ENCODE data around the gene LAMTOR5. TPM values are rescaled to one million over a fixed set of nuclear protein-coding genes. Genes with fewer than 3 reads are reported as not detected.

LAMTOR5 gene
- total RNA-seq, 2 experiments from 2014 or later: 105 to 108 TPM

DNA sequence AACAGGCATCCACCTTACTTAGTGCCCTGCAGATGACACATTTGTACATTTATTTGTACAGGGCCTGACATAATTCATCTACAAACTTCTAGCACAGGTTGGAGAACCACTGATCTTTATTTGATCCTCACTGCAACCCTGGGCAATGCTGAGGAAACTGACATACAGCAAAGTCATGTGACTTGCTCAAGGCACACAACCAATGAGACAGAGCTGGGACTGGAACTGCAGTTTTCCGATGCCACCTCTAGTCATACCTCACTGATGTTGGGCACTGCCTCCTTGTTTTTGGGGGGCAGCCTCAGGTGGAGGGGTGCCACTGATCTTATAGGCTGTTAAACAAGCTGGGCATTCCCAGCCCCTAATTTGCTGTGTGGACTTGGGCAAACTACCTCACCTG is 46.8 kb upstream of the LAMTOR5 start:
- DNase-seq: no peak
- Histone ChIP-seq H3K27me3 (ENCODE audit: control insufficient read depth in 1 of 2, insufficient read depth in 2 of 2, low read length in 2 of 2) (no peaks in the 10 kb centered on the region), H3K36me3 (ENCODE audit: insufficient read depth, low read length) (no peaks in the 10 kb centered on the region), H3K27ac (ENCODE audit: low read depth in 1 of 2, low read length in 2 of 2) (no peak overlapping the region), H3K4me3 (ENCODE audit: low read length) (no peak overlapping the region), H3K4me1 (ENCODE audit: insufficient read depth, low read length) (no peaks in the 10 kb centered on the region), H3K9me3 (ENCODE audit: control insufficient read depth in 1 of 2, insufficient read depth in 1 of 2, low read length in 2 of 2) (no peaks in the 10 kb centered on the region)
- no peaks in the 10 kb centered on the region for H3K4me1 Mint-ChIP-seq (ENCODE audit: low read depth)
- no peak overlapping the region for H3K27ac Mint-ChIP-seq
- ChIA-PET POLR2A (no interaction called here), CTCF (no interaction called here)
- no peaks in the 10 kb centered on the region for H3K9me3 Mint-ChIP-seq
- ATAC-seq (ENCODE audit: poor library complexity): no peak
- TF ChIP-seq, protein P1, sequence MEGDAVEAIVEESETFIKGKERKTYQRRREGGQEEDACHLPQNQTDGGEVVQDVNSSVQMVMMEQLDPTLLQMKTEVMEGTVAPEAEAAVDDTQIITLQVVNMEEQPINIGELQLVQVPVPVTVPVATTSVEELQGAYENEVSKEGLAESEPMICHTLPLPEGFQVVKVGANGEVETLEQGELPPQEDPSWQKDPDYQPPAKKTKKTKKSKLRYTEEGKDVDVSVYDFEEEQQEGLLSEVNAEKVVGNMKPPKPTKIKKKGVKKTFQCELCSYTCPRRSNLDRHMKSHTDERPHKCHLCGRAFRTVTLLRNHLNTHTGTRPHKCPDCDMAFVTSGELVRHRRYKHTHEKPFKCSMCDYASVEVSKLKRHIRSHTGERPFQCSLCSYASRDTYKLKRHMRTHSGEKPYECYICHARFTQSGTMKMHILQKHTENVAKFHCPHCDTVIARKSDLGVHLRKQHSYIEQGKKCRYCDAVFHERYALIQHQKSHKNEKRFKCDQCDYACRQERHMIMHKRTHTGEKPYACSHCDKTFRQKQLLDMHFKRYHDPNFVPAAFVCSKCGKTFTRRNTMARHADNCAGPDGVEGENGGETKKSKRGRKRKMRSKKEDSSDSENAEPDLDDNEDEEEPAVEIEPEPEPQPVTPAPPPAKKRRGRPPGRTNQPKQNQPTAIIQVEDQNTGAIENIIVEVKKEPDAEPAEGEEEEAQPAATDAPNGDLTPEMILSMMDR (IDR thresholded peaks at IDR 0.05): no peak
- intact Hi-C loops (cut with DNase I, micrococcal nuclease): no loop called here
- no peak overlapping the region for H3K4me3 Mint-ChIP-seq
- peaks cover 10% of the 10 kb centered on the region for H3K27me3 Mint-ChIP-seq
- H3K36me3 Mint-ChIP-seq (ENCODE audit: low read depth): no peaks in the 10 kb centered on the region

DNA sequence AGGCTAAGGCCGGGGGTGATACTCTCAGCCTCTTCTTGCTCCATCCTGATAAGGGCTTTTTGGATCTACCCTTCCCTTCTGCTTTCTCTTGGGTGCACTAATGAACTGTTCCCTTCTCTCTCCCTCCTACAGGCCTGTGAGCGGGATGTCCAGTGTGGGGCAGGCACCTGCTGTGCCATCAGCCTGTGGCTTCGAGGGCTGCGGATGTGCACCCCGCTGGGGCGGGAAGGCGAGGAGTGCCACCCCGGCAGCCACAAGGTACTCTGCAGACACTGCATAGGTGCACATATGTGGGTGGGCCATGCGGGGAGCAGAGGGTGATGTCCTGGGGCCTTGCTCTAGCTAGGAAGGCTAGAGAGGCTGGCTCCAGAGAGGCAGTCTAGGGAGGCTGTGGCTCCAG is 46.3 kb upstream of the LAMTOR5 start:
- intact Hi-C loops (cut with DNase I, micrococcal nuclease): no loop called here
- Mint-ChIP-seq H3K4me3 (no peak overlapping the region), H3K27me3 (peaks cover 10% of the 10 kb centered on the region), H3K4me1 (ENCODE audit: low read depth) (no peaks in the 10 kb centered on the region), H3K36me3 (ENCODE audit: low read depth) (no peaks in the 10 kb centered on the region), H3K27ac (no peak overlapping the region), H3K9me3 (no peaks in the 10 kb centered on the region)
- Histone ChIP-seq H3K36me3 (ENCODE audit: insufficient read depth, low read length) (no peaks in the 10 kb centered on the region), H3K9me3 (ENCODE audit: control insufficient read depth in 1 of 2, insufficient read depth in 1 of 2, low read length in 2 of 2) (no peaks in the 10 kb centered on the region), H3K4me1 (ENCODE audit: insufficient read depth, low read length) (no peaks in the 10 kb centered on the region), H3K27ac (ENCODE audit: low read depth in 1 of 2, low read length in 2 of 2) (no peak overlapping the region), H3K4me3 (ENCODE audit: low read length) (no peak overlapping the region), H3K27me3 (ENCODE audit: control insufficient read depth in 1 of 2, insufficient read depth in 2 of 2, low read length in 2 of 2) (no peaks in the 10 kb centered on the region)
- CTCF ChIA-PET: interaction anchor here (1.1 kb wide), 1 partner anchor 257 kb away, joined by 4 read pairs; no protein-coding TSS in a partner anchor
- ATAC-seq (ENCODE audit: poor library complexity) (no peak), DNase-seq (no peak)
- TF ChIP-seq, protein P1 (IDR thresholded peaks at IDR 0.05): no peak
- POLR2A ChIA-PET: no interaction called here

DNA sequence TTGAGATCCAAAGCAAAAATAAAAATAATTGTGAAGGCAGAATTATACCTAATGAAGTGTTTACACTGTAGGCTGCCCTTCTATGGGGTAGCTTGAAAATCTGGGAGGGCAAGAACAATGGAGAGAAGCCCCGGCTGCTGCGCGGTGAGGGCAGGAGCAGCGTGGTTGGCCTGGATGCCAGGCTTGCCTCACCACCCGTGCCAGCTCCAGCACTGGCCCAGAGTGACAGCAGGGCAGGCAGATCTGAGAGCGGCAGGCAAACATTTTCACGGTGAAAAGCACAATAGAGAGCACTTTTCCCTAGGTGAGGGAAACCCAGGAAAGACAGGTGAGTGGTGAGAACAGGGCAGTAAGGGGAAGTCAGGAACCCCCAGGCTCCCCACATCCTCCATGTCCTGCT is 44.8 kb upstream of the LAMTOR5 start:
- Mint-ChIP-seq H3K9me3 (no peaks in the 10 kb centered on the region), H3K27me3 (peaks cover 10% of the 10 kb centered on the region), H3K27ac (no peak overlapping the region), H3K4me1 (ENCODE audit: low read depth) (no peaks in the 10 kb centered on the region), H3K36me3 (ENCODE audit: low read depth) (no peaks in the 10 kb centered on the region), H3K4me3 (no peak overlapping the region)
- Histone ChIP-seq H3K4me3 (ENCODE audit: low read length) (no peak overlapping the region), H3K36me3 (ENCODE audit: insufficient read depth, low read length) (no peaks in the 10 kb centered on the region), H3K4me1 (ENCODE audit: insufficient read depth, low read length) (no peaks in the 10 kb centered on the region), H3K27ac (ENCODE audit: low read depth in 1 of 2, low read length in 2 of 2) (no peak overlapping the region), H3K27me3 (ENCODE audit: control insufficient read depth in 1 of 2, insufficient read depth in 2 of 2, low read length in 2 of 2) (peaks cover 0 to 3% of the 10 kb centered on the region in 2 experiments), H3K9me3 (ENCODE audit: control insufficient read depth in 1 of 2, insufficient read depth in 1 of 2, low read length in 2 of 2) (no peaks in the 10 kb centered on the region)
- no peak for ATAC-seq (ENCODE audit: poor library complexity)
- TF ChIP-seq, protein P1 (IDR thresholded peaks at IDR 0.05): no peak
- DNase-seq: no peak
- intact Hi-C loops (cut with DNase I, micrococcal nuclease): no loop called here
- ChIA-PET CTCF (interaction anchor here (1.1 kb wide), 1 partner anchor 8 kb away, joined by 3 read pairs; no protein-coding TSS in a partner anchor), POLR2A (no interaction called here)

Data from CD4-positive, alpha-beta T cell (primary cell).